HL-60 (cell line): ENCODE results near the gene CHCHD6.

Source experiments
- DNase-seq, 2 experiments: peaks; one replicate each; pipeline ENCODE4 v3.0.0-alpha.2; 2010 to 2020; ENCODE audit warnings: low read depth in 1 of 2, low spot score in 1 of 2
- H3K27ac ChIP-seq: fragments of 250-450 bp; sonication (Bioruptor Pico); replicated peaks from 2 replicates; pipeline ENCODE4 v1.5.1; 2020; ENCODE audit warnings: mild to moderate bottlenecking, moderate library complexity
- H3K27me3 ChIP-seq: fragments of 250-450 bp; sonication (Bioruptor Pico); 2 replicates; pipeline ENCODE4 v1.5.1; 2021; ENCODE audit warnings: mild to moderate bottlenecking, moderate library complexity; ENCODE audit not compliant: insufficient read depth, poor library complexity, severe bottlenecking
- H3K4me3 ChIP-seq: replicated peaks from 2 replicates; pipeline ENCODE4 v1.5.1; 2011; ENCODE audit warnings: mild to moderate bottlenecking, control low read depth, low read length; ENCODE audit not compliant: insufficient read depth
- GABPA ChIP-seq: IDR thresholded peaks from 2 replicates; pipeline ENCODE4 v1.6.1; 2012; ENCODE audit warnings: low read depth
- POLR2AphosphoS5 ChIP-seq: IDR thresholded peaks from 2 replicates; pipeline ENCODE4 v1.6.1; 2012; ENCODE audit warnings: low read depth
- REST ChIP-seq: IDR thresholded peaks from 2 replicates; pipeline ENCODE4 v1.6.1; 2012; ENCODE audit warnings: low read depth; ENCODE audit not compliant: insufficient replicate concordance
- SPI1 ChIP-seq: IDR thresholded peaks from 2 replicates; pipeline ENCODE4 v1.6.1; 2012; ENCODE audit warnings: low read depth, mild to moderate bottlenecking, borderline replicate concordance
- TF ChIP-seq, protein P1 (sequence below): IDR thresholded peaks from one replicate; pipeline ENCODE4 v1.5.1; 2011; ENCODE audit warnings: low read length, control low read depth, inconsistent platforms; ENCODE audit not compliant: insufficient read depth

The CHCHD6 gene

DNA sequence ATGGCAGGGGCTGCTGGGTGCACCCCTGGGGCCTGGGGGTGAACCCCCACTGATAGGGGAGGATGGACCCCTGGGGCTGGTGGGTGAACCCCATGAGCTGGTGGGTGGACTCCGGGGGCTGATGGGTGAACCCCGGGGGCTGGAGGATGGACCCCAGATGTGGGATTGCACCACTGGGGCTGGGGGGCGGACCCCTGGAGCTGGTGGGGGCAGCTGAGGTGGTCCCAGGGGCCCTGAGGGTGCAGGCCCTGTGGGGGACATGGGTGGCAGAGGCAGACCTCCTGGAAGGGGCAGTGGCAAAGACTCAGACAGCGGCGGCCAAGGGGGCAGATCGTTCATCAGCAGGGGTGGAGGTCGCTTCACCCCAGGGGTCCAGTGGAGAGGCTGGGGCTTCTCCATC is 31.7 kb upstream of the CHCHD6 start:
- no peak for DNase-seq
- no peak for TF ChIP-seq GABPA
- TF ChIP-seq SPI1, result no peak
- no peak for TF ChIP-seq REST
- no peak for TF ChIP-seq POLR2AphosphoS5
- TF ChIP-seq, protein P1, sequence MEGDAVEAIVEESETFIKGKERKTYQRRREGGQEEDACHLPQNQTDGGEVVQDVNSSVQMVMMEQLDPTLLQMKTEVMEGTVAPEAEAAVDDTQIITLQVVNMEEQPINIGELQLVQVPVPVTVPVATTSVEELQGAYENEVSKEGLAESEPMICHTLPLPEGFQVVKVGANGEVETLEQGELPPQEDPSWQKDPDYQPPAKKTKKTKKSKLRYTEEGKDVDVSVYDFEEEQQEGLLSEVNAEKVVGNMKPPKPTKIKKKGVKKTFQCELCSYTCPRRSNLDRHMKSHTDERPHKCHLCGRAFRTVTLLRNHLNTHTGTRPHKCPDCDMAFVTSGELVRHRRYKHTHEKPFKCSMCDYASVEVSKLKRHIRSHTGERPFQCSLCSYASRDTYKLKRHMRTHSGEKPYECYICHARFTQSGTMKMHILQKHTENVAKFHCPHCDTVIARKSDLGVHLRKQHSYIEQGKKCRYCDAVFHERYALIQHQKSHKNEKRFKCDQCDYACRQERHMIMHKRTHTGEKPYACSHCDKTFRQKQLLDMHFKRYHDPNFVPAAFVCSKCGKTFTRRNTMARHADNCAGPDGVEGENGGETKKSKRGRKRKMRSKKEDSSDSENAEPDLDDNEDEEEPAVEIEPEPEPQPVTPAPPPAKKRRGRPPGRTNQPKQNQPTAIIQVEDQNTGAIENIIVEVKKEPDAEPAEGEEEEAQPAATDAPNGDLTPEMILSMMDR, result no peak
- Histone ChIP-seq H3K4me3 (no peak overlapping the region), H3K27ac (no peak overlapping the region), H3K27me3 (no peaks in the 10 kb centered on the region)

- TF ChIP-seq POLR2AphosphoS5, result no peak
- Histone ChIP-seq H3K27ac (no peak overlapping the region), H3K4me3 (no peak overlapping the region), H3K27me3 (no peaks in the 10 kb centered on the region)
- DNase-seq, result no peak
Measured at GRCh38 chr3:126672741-126673140, 31.3 kb upstream of the CHCHD6 start.

DNA sequence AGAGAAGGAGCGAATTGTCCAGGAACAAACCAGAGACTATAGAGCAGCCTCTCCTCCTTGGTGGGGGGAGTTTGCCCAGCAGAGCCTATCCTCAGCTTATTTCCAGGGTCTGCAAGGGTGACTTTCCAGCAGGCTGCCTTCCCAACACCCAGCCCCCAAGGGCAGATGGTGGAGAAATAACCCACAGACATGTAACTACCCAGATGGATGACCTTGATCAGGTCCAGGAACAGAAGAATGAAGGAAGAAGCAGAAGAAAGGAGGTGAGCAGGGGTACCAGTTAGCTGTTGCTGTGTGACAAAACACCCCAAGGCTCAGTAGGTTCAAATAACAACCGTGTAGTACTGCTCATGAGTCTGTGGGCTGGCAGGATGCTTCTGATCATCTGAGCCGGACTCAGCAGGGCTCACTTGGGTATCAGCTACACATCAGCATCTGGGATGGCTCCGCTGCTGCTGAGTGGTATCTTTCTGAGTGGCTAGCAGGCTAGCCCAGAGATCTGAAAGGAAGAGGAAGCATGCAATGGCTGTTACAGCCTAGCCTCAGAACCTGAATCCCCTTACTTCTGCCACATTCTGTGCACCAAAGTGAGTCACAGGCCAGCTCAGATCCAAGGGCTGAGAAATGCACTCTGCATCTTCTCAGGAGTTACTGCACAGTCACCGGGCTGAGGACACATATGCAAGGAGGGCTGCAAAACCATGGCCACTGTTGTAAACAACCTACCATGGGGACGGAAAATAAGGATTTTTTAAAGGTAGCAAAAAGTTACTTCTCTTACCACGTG is 26.9 kb upstream of the CHCHD6 start:
- H3K27me3 ChIP-seq, result peaks cover 3% of the 10 kb centered on the region
- H3K27ac ChIP-seq, result no peak overlapping the region
- H3K4me3 ChIP-seq, result no peak overlapping the region
- no peak for TF ChIP-seq SPI1
- TF ChIP-seq, protein P1, result no peak
- TF ChIP-seq REST, result no peak
- TF ChIP-seq POLR2AphosphoS5, result no peak
- no peak for TF ChIP-seq GABPA
- DNase-seq, result no peak

DNA sequence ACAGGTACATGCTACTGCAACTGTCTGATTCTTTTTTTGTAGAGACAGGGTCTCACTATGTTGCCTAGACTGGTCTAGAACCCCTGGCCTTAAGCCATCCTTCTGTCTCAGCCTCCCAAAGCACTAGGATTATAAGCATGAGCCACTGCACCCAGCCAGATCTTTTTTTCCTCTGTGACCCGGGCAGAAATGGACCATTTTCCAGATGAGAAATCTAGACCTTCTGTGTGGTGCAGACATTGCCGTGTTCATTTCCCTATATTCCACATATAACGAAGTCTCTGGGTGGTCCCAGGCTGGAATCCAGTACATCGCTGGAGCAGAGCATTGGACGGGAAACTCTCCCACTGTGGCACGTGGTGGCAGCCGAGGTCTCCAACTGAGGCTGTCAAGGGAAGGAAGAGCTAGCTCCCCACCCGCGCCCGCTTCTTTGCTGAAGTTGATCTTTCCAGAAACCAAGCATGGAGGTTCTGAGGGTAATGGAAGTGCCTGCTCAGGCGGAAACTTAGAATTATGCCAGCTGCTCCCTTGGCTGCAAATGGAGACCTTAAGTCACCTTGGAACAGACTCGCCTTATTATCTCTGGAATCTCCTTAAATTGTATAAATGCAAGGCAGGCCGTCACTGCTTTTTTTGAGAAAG is 26.1 kb upstream of the CHCHD6 start:
- DNase-seq, result no peak
- H3K4me3 ChIP-seq, result no peak overlapping the region
- H3K27me3 ChIP-seq, result peaks cover 3% of the 10 kb centered on the region
- TF ChIP-seq SPI1 (no peak), REST (no peak), POLR2AphosphoS5 (no peak), GABPA (no peak)
- TF ChIP-seq, protein P1, result no peak
- no peak overlapping the region for H3K27ac ChIP-seq
